Transverse colon (tissue), 4 donors: ENCODE measurements around the gene APOF. TPM values are rescaled to one million over a fixed set of nuclear protein-coding genes. Genes with fewer than 3 reads are reported as not detected.

Experiments used
- DNase-seq: peaks from one replicate; pipeline ENCODE4 v3.0.0-alpha.2; 2019
- H3K27ac ChIP-seq, 4 donors: fragments of 200-600 bp; sonication (generic); 2 replicates each; pipeline ENCODE4 v1.5.1; 2016 to 2018; ENCODE audit warnings: inconsistent platforms in 4 of 4
- H3K27me3 ChIP-seq: fragments of 200-600 bp; sonication (generic); 2 replicates; pipeline ENCODE4 v1.5.1; 2017; ENCODE audit warnings: inconsistent platforms
- H3K36me3 ChIP-seq, 4 donors: fragments of 200-600 bp; sonication (generic); 2 replicates each; pipeline ENCODE4 v1.5.1; 2017 to 2019; ENCODE audit warnings: inconsistent platforms in 4 of 4
- H3K4me1 ChIP-seq, 4 donors: fragments of 200-600 bp; sonication (generic); 2 replicates each; pipeline ENCODE4 v1.5.1; 2017 to 2020; ENCODE audit warnings: inconsistent platforms in 4 of 4
- H3K4me3 ChIP-seq, 4 donors: fragments of 200-600 bp; sonication (generic); 1 replicate in 1 of 4; 2 replicates in 3 of 4; pipeline versions ENCODE4 v1.5.1 to v1.6.1; 2017 to 2019; ENCODE audit warnings: inconsistent platforms in 4 of 4
- H3K9me3 ChIP-seq, 2 donors: fragments of 200-600 bp; sonication (generic); 2 replicates each; pipeline ENCODE4 v1.5.1; 2017 to 2019; ENCODE audit warnings: inconsistent platforms in 2 of 2
- EP300 ChIP-seq: sonication (generic); formaldehyde crosslinking; IDR thresholded peaks from one replicate; pipeline ENCODE4 v1.6.1; 2017; ENCODE audit warnings: antibody characterized with exemption, low read depth
- POLR2A ChIP-seq: fragments of 450-650 bp; IDR thresholded peaks from one replicate; pipeline ENCODE4 v1.6.1; 2016; ENCODE audit warnings: antibody characterized with exemption, mild to moderate bottlenecking, moderate library complexity
- POLR2AphosphoS5 ChIP-seq, 3 donors: sonication (generic); formaldehyde crosslinking; IDR thresholded peaks; one replicate each; pipeline ENCODE4 v1.6.1; 2016; ENCODE audit warnings: antibody characterized with exemption in 3 of 3
- WGBS, 2 donors: methylation state at CpG; one replicate each; pipeline ENCODE4 v1.1.5; 2018; ENCODE audit warnings: low coverage in 1 of 2; 5-methylcytosine and 5-hydroxymethylcytosine counted together
- in situ Hi-C, 4 donors: fragments of 200-750 bp; cut with MboI; loops; one replicate each; pipeline versions ENCODE4 v1.15.0 to v1.15.1; 2017; ENCODE audit warnings: low sequenced_read_pairs in 3 of 4, low pct_ligation_motif_present in 1 of 4, low pct_unique_long_range_greater_than_20kb in 1 of 4
- intact Hi-C: fragments of 100-400 bp; cut with DNase I; formaldehyde crosslinking; loops from one replicate; pipeline ENCODE4 v1.15.1; 2023; ENCODE audit warnings: low total_unique reads
- total RNA-seq, 4 donors: library from RNA; depleted of rRNA; stranded (reverse); fragments of >200 nt; gene quantifications; one replicate each; pipeline ENCODE4 v1.1.0, GENCODE V29; 2016
- TF ChIP-seq, protein P1 (sequence below), 5 experiments: fragments of 200-600 bp in 3 of 5; fragments of 450-650 bp in 2 of 5; sonication (generic) in 3 of 5; IDR thresholded peaks; 1 replicate in 2 of 5; 2 replicates in 3 of 5; pipeline ENCODE4 v1.5.1; 2016 to 2017; ENCODE audit warnings: antibody characterized with exemption in 5 of 5, inconsistent platforms in 3 of 5, mild to moderate bottlenecking in 2 of 5, moderate library complexity in 1 of 5

APOF gene
- total RNA-seq, 4 donors from 2014 or later, result not detected

DNA sequence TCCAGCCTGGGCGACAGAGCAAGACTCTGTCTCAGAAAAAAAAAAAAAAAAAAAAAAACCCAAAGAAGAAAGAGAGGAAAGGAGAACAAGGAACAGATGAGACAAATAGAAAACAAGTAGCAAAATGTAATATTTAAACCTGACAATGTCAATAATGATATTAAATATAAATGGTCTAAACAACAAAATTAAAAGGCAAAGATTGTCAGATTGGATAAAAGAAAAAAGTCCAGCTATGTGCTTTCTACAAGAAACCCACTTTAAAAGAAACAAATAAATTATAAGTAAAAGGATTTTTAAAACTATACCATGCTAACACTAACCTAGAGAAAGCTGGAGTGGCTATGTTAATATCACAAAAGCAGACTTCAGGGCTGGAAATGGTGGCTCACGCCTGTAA is 29.7 kb upstream of the APOF start:
- H3K36me3 ChIP-seq, result no peaks in the 10 kb centered on the region
- H3K4me3 ChIP-seq, result no peak overlapping the region
- no peak for DNase-seq
- H3K27me3 ChIP-seq, result no peaks in the 10 kb centered on the region
- no peak overlapping the region for H3K27ac ChIP-seq
- H3K9me3 ChIP-seq, result no peaks in the 10 kb centered on the region
- TF ChIP-seq EP300 (no peak), POLR2A (no peak), POLR2AphosphoS5 (IDR thresholded peaks at IDR 0.05) (no peak)
- TF ChIP-seq, protein P1, sequence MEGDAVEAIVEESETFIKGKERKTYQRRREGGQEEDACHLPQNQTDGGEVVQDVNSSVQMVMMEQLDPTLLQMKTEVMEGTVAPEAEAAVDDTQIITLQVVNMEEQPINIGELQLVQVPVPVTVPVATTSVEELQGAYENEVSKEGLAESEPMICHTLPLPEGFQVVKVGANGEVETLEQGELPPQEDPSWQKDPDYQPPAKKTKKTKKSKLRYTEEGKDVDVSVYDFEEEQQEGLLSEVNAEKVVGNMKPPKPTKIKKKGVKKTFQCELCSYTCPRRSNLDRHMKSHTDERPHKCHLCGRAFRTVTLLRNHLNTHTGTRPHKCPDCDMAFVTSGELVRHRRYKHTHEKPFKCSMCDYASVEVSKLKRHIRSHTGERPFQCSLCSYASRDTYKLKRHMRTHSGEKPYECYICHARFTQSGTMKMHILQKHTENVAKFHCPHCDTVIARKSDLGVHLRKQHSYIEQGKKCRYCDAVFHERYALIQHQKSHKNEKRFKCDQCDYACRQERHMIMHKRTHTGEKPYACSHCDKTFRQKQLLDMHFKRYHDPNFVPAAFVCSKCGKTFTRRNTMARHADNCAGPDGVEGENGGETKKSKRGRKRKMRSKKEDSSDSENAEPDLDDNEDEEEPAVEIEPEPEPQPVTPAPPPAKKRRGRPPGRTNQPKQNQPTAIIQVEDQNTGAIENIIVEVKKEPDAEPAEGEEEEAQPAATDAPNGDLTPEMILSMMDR (IDR thresholded peaks at IDR 0.05), result no peak
- intact Hi-C loops, result no loop called here
- H3K4me1 ChIP-seq, result no peaks in the 10 kb centered on the region
- in situ Hi-C loops, result no loop called here
- WGBS, 2 donors, result 84 to 93% methylated on average over 2 of the region's 2 CpGs

DNA sequence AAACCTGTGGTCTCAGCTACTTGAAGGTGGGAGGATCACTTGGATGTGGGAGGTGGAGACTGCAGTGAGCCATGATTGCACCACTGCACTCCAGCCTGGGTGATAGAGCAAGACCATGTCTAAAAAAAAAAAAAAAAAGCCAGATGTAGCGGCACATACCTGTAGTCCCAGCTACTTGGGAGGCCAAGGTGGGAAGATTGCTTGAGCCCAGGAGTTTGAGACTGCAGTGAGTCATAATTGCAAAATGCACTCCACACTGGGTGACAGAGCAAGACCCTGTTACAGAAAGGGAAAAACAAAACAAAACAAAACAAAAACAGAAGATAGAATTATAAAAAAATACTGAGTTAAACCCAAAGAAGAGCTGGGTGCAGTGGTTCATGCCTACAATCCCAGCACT is 29.1 kb upstream of the APOF start:
- Histone ChIP-seq H3K27ac (no peak overlapping the region), H3K27me3 (no peaks in the 10 kb centered on the region), H3K4me1 (no peaks in the 10 kb centered on the region), H3K4me3 (no peak overlapping the region), H3K9me3 (no peaks in the 10 kb centered on the region), H3K36me3 (no peaks in the 10 kb centered on the region)
- in situ Hi-C loops, result no loop called here
- TF ChIP-seq POLR2A (no peak), EP300 (no peak), POLR2AphosphoS5 (IDR thresholded peaks at IDR 0.05) (no peak)
- TF ChIP-seq, protein P1 (IDR thresholded peaks at IDR 0.05), result no peak
- WGBS, 2 donors, result 57 to 100% methylated on average over 1 of the region's 1 CpG
- no peak for DNase-seq
- intact Hi-C loops, result no loop called here

DNA sequence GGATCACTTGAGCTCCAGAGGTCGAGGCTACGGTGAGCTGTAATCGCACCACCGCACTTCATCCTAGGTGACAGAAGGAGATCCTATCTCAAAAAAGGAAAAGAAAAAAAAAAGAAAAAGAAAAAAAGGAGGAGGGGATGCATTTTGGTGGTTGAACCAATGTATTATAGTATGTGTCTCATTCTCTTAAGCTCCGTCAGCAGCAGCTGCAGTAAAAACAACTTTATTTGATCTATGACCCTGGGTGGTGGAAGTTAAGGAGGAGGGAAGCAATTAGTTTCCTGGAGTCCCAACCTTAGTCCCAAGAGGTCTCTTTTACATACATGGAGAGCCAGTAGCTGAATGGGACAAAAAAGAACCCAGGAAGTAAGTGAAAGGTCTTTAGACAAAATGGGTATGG is 26.8 kb upstream of the APOF start:
- in situ Hi-C loops, result no loop called here
- no peak overlapping the region for H3K4me3 ChIP-seq
- H3K27me3 ChIP-seq, result no peaks in the 10 kb centered on the region
- H3K4me1 ChIP-seq, result no peaks in the 10 kb centered on the region
- intact Hi-C loops, result no loop called here
- no peaks in the 10 kb centered on the region for H3K9me3 ChIP-seq
- H3K27ac ChIP-seq, result no peak overlapping the region
- WGBS, 2 donors, result 72 to 92% methylated on average over 4 to 5 of the region's 5 CpGs
- H3K36me3 ChIP-seq, result no peaks in the 10 kb centered on the region
- TF ChIP-seq, protein P1 (IDR thresholded peaks at IDR 0.05), result no peak
- TF ChIP-seq EP300, result no peak
- TF ChIP-seq POLR2A, result no peak
- TF ChIP-seq POLR2AphosphoS5 (IDR thresholded peaks at IDR 0.05), result no peak
- no peak for DNase-seq

DNA sequence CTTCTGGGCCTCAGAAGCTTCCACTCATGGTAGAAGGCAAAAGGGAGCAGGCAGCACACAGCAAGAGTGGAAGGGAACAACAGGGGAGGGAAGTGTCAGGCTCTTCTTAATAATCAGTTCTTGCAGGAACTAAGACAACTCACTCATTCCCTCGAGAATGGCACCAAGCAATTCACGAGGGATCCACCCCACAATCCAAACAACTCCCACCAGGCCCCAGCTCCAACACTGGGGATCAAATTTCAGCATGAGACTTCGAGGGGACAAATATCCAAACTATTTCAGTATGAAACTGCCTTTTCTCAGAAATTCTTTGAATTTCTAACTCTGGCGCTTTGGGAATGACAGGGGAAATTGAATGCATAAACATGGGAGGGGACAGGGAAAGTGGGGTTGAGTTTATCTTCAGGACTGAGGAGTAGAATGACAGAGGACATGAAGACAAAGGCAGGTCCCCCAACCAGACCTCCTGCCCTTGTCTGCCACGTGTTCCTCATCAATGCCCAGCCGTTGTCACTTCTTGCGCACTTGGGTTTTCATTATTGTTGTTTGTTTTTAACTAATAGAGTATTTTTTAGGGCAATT is 24.6 kb upstream of the APOF start:
- TF ChIP-seq EP300 (no peak), POLR2AphosphoS5 (IDR thresholded peaks at IDR 0.05) (no peak)
- H3K9me3 ChIP-seq, result no peaks in the 10 kb centered on the region
- in situ Hi-C loops (no loop called here), intact Hi-C loops (no loop called here)
- no peak for DNase-seq
- H3K27me3 ChIP-seq, result no peaks in the 10 kb centered on the region
- no peak overlapping the region for H3K27ac ChIP-seq
- no peaks in the 10 kb centered on the region for H3K4me1 ChIP-seq
- 58 to 70% methylated on average over 4 to 7 of the region's 7 CpGs for WGBS, 2 donors
- no peaks in the 10 kb centered on the region for H3K36me3 ChIP-seq
- H3K4me3 ChIP-seq, result no peak overlapping the region

GRCh38 chr12:56385873-56386272 is 23.2 kb upstream of the APOF start:
- in situ Hi-C loops, result no loop called here
- Histone ChIP-seq H3K4me1 (no peaks in the 10 kb centered on the region), H3K27me3 (no peaks in the 10 kb centered on the region), H3K9me3 (no peaks in the 10 kb centered on the region), H3K4me3 (no peak overlapping the region), H3K27ac (no peak overlapping the region), H3K36me3 (no peaks in the 10 kb centered on the region)
- no peak for DNase-seq
- intact Hi-C loops, result no loop called here
- 96% methylated on average over 1 of the region's 1 CpG; no CpG with 5 or more reads in 1 of the 2 donors for WGBS, 2 donors
- no peak for TF ChIP-seq POLR2AphosphoS5 (IDR thresholded peaks at IDR 0.05)
- no peak for TF ChIP-seq EP300
- no peak for TF ChIP-seq POLR2A
- TF ChIP-seq, protein P1 (IDR thresholded peaks at IDR 0.05), result no peak
